ENCODE data around the gene ACTG1. TPM values are rescaled to one million over a fixed set of nuclear protein-coding genes. Genes with fewer than 3 reads are reported as not detected.
"Not testable (repeated sequence)": the region's sequence is repeated elsewhere in the genome, so short reads cannot be mapped to it uniquely, and the experiment has no call there.

ACTG1 gene
- total RNA-seq, 1 experiment from 2014 or later, result 1,576 TPM

GRCh38 chr17:81533339-81534141, 20.9 kb upstream of the ACTG1 start:
- DNase-seq (ENCODE audit: low spot score), result no peak

DNA sequence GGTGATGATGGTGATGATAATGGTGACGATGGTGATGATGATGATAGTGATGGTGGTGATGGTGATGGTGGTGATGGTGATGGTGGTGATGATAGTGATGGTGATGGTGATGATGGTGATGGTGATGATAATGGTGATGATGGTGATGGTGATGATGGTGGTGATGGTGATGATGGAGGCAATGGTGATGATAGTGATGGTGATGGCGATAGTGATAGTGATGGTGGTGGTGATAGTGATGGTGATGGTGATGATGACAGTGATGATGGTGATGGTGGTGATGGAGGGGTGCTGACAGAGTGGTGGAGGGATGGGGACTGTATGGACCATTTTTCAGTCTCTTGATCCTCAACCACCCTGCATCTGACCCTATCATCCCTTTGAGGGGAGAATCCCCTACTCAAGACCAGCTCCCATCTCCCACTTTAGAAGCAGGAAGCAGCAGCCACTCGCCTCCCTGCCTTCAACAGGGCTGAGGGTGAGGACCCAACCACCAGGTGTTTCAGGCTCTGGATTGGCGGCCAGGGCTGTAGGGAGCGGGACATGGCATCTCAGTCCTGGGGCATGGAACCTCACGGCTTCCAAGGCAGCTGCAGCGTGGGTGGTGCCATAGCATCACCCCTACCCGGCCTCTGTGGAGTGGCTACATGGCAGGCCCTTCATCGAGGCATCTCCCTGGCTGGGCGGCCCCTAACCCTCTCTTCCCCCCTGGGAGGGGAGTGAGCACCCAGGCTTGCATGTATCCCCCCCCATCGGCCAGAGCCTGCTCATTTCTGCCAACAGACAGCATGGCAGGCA, 20.1 kb upstream of the ACTG1 start:
- no peak for DNase-seq (ENCODE audit: low spot score)

DNA sequence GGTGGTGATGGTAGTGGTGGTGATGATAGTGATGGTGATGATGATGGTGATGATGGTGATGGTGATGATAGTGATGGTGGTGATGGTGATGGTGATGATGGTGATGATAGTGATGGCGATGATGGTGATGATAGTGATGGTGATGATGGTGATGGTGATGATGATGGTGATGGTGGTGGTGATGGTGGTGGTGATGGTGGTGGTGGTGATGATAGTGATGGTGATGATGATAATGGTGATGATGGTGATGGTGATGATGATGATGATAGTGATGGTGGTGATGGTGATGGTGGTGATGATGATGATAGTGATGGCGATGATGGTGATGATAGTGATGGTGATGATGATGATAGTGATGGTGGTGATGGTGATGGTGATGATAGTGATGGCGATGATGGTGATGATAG, 19.4 kb upstream of the ACTG1 start:
- not testable (repeated sequence) for DNase-seq (ENCODE audit: low spot score)

- not testable (repeated sequence) for DNase-seq (ENCODE audit: low spot score)
Measured at GRCh38 chr17:81531013-81531412, 18.4 kb upstream of the ACTG1 start.

GRCh38 chr17:81529437-81529803, 16.8 kb upstream of the ACTG1 start:
- DNase-seq (ENCODE audit: low spot score), result no peak

- DNase-seq (ENCODE audit: low spot score), result no peak
Measured at GRCh38 chr17:81528651-81529436, 16.2 kb upstream of the ACTG1 start.

- no peak for DNase-seq (ENCODE audit: low spot score)
Measured at GRCh38 chr17:81528384-81528650, 15.7 kb upstream of the ACTG1 start.

DNA sequence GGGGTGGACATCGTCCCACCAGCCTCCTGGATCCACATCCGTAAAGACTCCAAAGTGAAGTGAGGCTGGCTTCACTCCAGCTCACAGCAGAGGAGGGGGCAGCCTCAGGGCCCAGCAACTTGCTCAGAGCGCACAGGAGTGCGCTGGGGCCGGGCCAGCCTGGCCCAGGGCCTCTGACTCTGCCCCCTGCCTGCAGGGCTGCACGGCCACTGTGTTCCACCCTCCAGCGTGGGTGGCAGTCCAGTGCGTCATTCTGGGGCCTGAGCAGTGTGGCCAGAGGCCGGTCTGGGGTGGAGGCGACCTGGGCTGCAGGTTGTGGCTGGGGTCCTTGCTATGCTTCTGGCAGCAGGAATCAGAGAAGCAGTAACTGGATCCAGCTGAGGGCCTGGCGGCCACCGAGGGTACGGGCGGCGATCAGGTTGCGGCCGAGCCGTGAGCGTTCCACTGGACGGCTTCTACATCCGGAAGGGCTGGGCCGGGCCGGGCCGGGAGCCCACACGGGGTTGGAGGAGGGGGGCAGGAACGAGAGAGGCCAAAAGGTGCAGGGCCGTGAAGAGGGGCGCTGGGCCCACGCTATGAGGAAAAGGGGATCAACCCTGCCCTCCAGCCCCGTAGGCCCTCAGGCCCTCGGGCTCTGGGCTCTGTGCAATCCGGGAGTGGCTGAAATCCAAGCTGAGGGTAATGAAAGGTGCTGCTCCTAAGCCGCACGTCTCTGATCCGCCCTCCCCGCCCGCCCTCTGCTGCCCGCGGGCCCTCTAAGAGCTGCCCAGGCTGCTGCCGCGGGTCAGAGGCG, 15.2 kb upstream of the ACTG1 start, which contains the start of gene FSCN2:
Gene FSCN2 (plus strand): TSS at position 787 of the 793 bp plus-strand sequence. CDS start 155 bp downstream, outside the sequence.
- DNase-seq (ENCODE audit: low spot score), result no peak

- no peak for DNase-seq (ENCODE audit: low spot score)
Measured at GRCh38 chr17:81526662-81527571, 14.3 kb upstream of the ACTG1 start.

DNA sequence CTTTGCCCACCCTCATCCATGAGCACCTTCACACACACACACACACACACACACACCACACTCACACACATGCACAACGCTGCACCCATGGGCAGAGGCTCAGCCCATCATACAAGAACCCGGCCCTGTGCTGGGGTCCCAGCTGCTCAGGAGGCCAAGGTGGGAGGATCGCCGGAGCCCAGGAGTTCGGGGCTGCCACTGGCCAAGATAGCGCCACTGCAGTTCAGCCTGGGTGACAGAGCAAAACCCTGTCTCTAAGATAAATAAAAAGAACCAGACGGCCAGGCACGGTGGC, 12.2 kb upstream of the ACTG1 start:
- no peak for DNase-seq (ENCODE audit: low spot score)

GRCh38 chr17:81524039-81524864, 11.7 kb upstream of the ACTG1 start:
- DNase-seq (ENCODE audit: low spot score), result no peak

- peak; percentile 60 for DNase-seq (ENCODE audit: low spot score)
Measured at GRCh38 chr17:81523402-81524038, 10.9 kb upstream of the ACTG1 start.

GRCh38 chr17:81522491-81523401, 10.1 kb upstream of the ACTG1 start:
- no peak for DNase-seq (ENCODE audit: low spot score)

- DNase-seq (ENCODE audit: low spot score), result no peak
Measured at GRCh38 chr17:81520021-81520901, 7.7 kb upstream of the ACTG1 start.

GRCh38 chr17:81519284-81520020, 6.9 kb upstream of the ACTG1 start:
- no peak for DNase-seq (ENCODE audit: low spot score)

- no peak for DNase-seq (ENCODE audit: low spot score)
Measured at GRCh38 chr17:81518785-81519283, 6.2 kb upstream of the ACTG1 start.

Measured in H4 (cell line).